ENCODE measurements around the gene NOTUM.

GRCh38 chr17:81914103-81914850 lies 46.7 kb downstream of the NOTUM start:
- TF ChIP-seq CTCF (conservative IDR thresholded peaks at IDR 0.05; ENCODE audit: low read length), result no peak
- TF ChIP-seq EZH2phosphoT487 (IDR thresholded peaks at IDR 0.05; ENCODE audit: borderline replicate concordance), result no peak
